GM18951 (cell line): ENCODE data around the gene KCNMB2.
"Not testable (repeated sequence)": the region's sequence is repeated elsewhere in the genome, so short reads cannot be mapped to it uniquely, and the experiment has no call there.

Source experiments
- POLR2A ChIP-seq: IDR thresholded peaks from 4 replicates; pipeline ENCODE4 v1.6.1; 2011; ENCODE audit warnings: mild to moderate bottlenecking; ENCODE audit not compliant: insufficient read length, insufficient read depth; ENCODE audit errors: extremely low read depth
- in situ Hi-C: fragments of 300-500 bp; cut with MboI; formaldehyde crosslinking; loops from one replicate; pipeline ENCODE4 v1.12.0; 2022; ENCODE audit warnings: low sequenced_read_pairs, mixed read lengths, inconsistent platforms; ENCODE audit not compliant: unreplicated experiment

The KCNMB2 gene

GRCh38 chr3:178732824-178733223, 196.6 kb downstream of the KCNMB2 start:
- no peak for TF ChIP-seq POLR2A
- in situ Hi-C loops: no loop called here

GRCh38 chr3:178735032-178735674, 198.9 kb downstream of the KCNMB2 start:
- no peak for TF ChIP-seq POLR2A
- in situ Hi-C loops: no loop called here

- in situ Hi-C loops: no loop called here
- no peak for TF ChIP-seq POLR2A
Measured at GRCh38 chr3:178736300-178736699, 200.1 kb downstream of the KCNMB2 start.

GRCh38 chr3:178739720-178740119, 203.5 kb downstream of the KCNMB2 start:
- in situ Hi-C loops: no loop called here
- no peak for TF ChIP-seq POLR2A

- no peak for TF ChIP-seq POLR2A
- in situ Hi-C loops: no loop called here
Measured at GRCh38 chr3:178741020-178741419, 204.8 kb downstream of the KCNMB2 start.

GRCh38 chr3:178743297-178743696, 207.1 kb downstream of the KCNMB2 start:
- in situ Hi-C loops: no loop called here
- TF ChIP-seq POLR2A: no peak

GRCh38 chr3:178745861-178746655, 209.8 kb downstream of the KCNMB2 start:
- in situ Hi-C loops: not testable (repeated sequence)

- TF ChIP-seq POLR2A: no peak
- in situ Hi-C loops: no loop called here
Measured at GRCh38 chr3:178748874-178749273, 212.6 kb downstream of the KCNMB2 start.

GRCh38 chr3:178749471-178749870, 213.2 kb downstream of the KCNMB2 start:
- TF ChIP-seq POLR2A: no peak
- in situ Hi-C loops: no loop called here

GRCh38 chr3:178750639-178751300, 214.5 kb downstream of the KCNMB2 start:
- no peak for TF ChIP-seq POLR2A
- in situ Hi-C loops: no loop called here

GRCh38 chr3:178752843-178753242, 216.6 kb downstream of the KCNMB2 start:
- in situ Hi-C loops: no loop called here
- no peak for TF ChIP-seq POLR2A

GRCh38 chr3:178754852-178755510, 218.7 kb downstream of the KCNMB2 start:
- no peak for TF ChIP-seq POLR2A
- in situ Hi-C loops: no loop called here

- in situ Hi-C loops: no loop called here
- TF ChIP-seq POLR2A: no peak
Measured at GRCh38 chr3:178761024-178761423, 224.8 kb downstream of the KCNMB2 start.

- no peak for TF ChIP-seq POLR2A
- in situ Hi-C loops: no loop called here
Measured at GRCh38 chr3:178761461-178761860, 225.2 kb downstream of the KCNMB2 start.

GRCh38 chr3:178762385-178762784, 226.1 kb downstream of the KCNMB2 start:
- no peak for TF ChIP-seq POLR2A
- in situ Hi-C loops: no loop called here
